Subcutaneous adipose tissue (tissue), 4 donors: ENCODE results near the gene ACSL1. TPM values are rescaled to one million over a fixed set of nuclear protein-coding genes. Genes with fewer than 3 reads are reported as not detected.

Experiments used
- total RNA-seq, 4 donors: library from RNA; depleted of rRNA; stranded (reverse); fragments of >200 nt; gene quantifications; one replicate each; pipeline ENCODE4 v1.1.0, GENCODE V29; 2016
- TF ChIP-seq, protein P1 (sequence below): fragments of 450-650 bp; IDR thresholded peaks from one replicate; pipeline ENCODE4 v1.5.1; 2016; ENCODE audit warnings: low read depth, mild to moderate bottlenecking, control low read depth, antibody characterized with exemption, moderate library complexity

Gene ACSL1
- total RNA-seq, 4 donors from 2014 or later: 656 to 1,818 (median 1,286) TPM

DNA sequence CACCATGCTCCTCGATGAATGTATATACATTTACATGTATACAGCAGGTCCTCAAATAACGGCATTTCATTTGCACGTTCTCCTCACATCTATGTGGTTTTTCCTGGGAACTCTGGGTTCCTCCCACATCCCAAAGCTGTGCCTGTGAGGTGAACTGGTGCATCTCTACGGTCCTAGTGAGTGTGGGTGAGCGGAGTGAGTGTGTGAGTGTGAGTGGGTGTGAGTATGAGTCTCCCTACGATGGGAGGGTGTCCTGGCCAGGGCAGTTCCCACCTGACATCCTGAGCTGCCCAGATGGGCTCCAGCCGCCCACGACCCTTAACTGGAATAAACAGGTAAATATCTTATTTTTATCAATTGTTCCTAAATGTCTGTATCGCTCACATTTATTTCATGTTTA lies 40.0 kb downstream of the ACSL1 start:
- TF ChIP-seq, protein P1, sequence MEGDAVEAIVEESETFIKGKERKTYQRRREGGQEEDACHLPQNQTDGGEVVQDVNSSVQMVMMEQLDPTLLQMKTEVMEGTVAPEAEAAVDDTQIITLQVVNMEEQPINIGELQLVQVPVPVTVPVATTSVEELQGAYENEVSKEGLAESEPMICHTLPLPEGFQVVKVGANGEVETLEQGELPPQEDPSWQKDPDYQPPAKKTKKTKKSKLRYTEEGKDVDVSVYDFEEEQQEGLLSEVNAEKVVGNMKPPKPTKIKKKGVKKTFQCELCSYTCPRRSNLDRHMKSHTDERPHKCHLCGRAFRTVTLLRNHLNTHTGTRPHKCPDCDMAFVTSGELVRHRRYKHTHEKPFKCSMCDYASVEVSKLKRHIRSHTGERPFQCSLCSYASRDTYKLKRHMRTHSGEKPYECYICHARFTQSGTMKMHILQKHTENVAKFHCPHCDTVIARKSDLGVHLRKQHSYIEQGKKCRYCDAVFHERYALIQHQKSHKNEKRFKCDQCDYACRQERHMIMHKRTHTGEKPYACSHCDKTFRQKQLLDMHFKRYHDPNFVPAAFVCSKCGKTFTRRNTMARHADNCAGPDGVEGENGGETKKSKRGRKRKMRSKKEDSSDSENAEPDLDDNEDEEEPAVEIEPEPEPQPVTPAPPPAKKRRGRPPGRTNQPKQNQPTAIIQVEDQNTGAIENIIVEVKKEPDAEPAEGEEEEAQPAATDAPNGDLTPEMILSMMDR: no peak

DNA sequence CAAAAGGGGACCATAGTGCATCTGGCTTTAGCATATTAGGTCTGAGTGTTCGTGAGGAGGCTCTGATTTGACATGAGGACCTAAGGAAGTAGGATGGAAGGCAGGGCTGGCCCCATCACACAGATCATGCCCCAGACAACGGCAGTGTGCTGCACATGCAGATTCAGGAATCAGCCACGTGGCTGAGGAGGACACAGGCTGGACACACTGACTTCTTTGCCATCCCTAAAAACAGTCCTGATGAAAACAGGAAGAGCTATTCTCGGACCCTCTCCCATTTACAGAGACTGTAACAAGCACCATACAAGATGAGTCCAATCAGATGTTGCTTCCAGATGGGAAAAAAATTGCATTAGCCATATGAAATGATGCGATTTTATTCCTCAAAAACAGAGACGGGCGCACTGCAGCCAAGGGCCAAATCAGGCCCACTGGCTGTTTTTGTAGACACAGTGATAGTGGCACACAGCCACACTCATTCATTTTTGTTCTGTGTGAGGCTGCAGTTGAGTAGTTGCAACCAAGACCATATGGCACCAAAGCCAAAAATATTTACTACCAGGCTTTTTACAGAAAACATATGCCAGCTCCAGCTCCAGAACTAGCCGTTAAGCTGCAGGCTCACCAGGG lies 41.0 kb downstream of the ACSL1 start:
- TF ChIP-seq, protein P1: no peak

DNA sequence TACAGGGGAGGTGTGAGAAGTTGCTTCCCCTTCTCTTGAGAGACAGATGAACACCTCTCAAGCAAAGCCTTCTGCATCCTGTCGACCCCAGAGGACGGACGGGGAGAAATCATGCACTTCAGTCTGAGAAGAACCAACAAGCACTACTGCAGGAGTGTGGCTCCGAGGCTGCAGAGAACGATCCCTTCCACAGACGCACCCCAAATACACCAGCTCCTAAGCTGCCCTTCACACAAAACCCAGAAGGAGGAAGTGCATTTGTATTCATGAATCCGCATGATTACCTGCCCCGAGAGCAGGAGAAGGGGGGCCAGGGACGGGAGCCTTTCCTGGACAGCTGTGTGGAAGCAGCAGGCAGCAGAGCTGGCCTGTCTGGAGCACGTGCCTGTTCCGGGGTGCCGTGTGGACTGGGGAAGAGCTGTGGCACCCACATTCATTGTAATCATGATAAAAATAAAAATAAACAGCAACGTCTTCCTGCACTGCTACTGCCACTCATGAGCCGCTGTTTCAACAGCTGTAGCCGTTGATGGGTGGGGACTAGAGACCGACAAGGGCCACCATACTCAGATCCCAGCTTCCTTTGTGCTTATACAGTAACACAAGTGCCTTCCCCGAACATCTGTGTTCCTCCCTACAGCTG lies 42.9 kb downstream of the ACSL1 start:
- TF ChIP-seq, protein P1: no peak

DNA sequence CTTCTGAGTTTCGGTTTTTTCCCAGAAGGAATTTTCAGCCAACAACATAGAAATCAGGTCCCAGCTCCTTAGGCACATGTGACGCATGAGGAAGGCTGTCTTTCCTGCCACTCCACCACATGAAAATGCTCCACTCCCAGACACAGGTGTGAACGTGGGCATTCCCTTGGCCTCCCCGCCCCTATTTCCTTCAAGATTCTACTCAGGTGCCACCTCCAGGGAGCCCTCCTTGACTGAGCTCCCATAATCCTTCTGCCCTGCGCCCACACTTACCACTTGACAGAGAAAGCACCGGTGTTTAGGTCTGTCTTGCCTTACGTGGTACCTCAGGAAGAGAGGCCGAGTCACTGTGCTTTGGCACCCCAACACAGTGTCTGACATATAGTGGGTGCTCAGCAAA lies 47.4 kb downstream of the ACSL1 start:
- TF ChIP-seq, protein P1: no peak

DNA sequence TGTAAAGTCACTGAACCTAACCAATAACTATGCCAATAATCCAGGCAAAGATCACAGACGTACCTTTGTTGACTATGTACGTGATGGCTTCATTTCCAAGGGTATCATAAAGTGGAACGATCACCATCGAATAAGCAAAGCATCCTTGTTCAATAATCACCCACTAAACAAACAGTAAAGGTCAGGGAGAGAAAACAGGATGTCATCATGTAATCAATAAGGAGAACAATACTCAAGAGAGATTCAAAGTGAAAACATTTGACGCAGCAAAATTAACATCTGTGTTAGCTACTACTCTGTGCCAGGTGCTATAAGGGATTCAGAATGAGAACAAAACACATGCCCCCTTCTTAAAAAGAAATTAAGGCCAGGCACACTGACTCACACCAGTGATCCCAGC lies 48.9 kb downstream of the ACSL1 start:
- TF ChIP-seq, protein P1: no peak

DNA sequence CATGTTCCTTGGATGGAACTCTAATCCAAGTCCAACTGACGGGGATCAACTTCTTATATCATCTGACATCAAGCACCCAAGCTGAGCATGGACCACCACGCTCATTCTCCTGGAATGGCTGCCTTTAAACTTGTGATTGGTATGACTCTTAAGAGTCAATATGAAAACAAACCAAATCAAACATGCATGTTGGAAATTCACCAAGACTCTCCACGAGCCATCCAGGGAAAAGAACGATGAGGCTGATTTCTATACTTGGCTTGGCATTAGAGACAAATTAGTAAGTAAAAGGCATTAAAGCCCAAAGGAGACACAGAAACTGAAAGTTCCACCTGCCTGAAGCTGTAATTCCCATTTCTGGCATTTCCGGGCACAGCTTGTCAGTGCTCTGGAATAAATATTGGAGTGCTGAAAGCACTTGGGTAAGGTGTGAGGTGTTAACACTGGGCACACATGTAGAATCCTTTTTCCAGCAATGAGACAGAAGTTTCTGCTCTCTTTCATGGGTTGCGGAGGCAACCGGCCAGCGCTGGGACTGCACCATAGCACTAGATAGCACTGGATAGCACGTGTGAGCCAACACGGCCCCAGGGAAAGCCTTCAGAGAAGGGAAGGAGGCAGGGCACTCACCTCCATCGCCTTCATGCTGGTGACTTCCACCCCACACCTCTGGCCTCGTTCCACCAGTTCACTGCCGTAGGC lies 49.8 kb downstream of the ACSL1 start:
- TF ChIP-seq, protein P1: no peak

DNA sequence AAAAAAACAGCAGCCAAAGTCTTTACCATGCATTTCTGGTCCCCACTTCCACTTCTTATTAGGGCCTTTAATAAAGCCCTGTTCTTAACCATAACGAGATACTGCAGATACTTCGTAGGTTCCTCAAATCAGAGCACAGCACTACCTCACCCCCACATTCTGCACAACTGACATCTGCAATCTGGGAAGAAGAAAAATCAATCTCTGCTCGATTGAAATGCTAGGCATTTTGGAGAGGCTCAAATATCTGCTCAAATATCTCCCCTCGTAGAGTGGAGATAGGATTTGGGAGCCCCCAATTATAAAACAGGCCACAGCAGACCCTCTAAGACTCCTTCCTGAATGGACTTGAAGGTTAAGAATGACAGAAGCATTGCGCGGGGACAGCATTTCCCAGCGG lies 51.6 kb downstream of the ACSL1 start:
- TF ChIP-seq, protein P1: no peak
